ENCODE measurements around the gene INPP5B.
"Not testable (repeated sequence)": the region's sequence is repeated elsewhere in the genome, so short reads cannot be mapped to it uniquely, and the experiment has no call there.

Gene INPP5B

GRCh38 chr1:37946703-37947360, at the start of gene INPP5B:
Gene INPP5B (minus strand): TSS chr1:37947053. CDS start chr1:37946308, 745 bp downstream.
- Histone ChIP-seq H3K27ac (peak within 1 kb of the TSS; percentile 54 to 93 (median 80)), H3K4me3 (peak within 1 kb of the TSS; percentile 33 to 56 (median 46))

- Histone ChIP-seq H3K27ac (peak overlapping the region in 20 of 21 experiments; percentile 57 to 92 (median 84)), H3K4me3 (peak overlapping the region; percentile 34 to 55 (median 45))
Observed at GRCh38 chr1:37995751-37996345, 49.0 kb upstream of the INPP5B start.

- peak overlapping the region in 6 of 7 experiments; percentile 41 to 55 (median 48) for H3K4me3 ChIP-seq
- H3K27ac ChIP-seq, result peak overlapping the region in 19 of 21 experiments; percentile 12 to 92 (median 85)
Observed at GRCh38 chr1:37994886-37995566, 48.2 kb upstream of the INPP5B start.

GRCh38 chr1:37989361-37989930, 42.6 kb upstream of the INPP5B start:
- H3K27ac ChIP-seq, result peak overlapping the region in 20 of 21 experiments; percentile 11 to 90 (median 81)

GRCh38 chr1:37987679-37988078, 40.8 kb upstream of the INPP5B start:
- no peak overlapping the region for H3K27ac ChIP-seq
- H3K4me3 ChIP-seq, result no peak overlapping the region

More at GRCh38 chr1:37989361-37989930, 42.6 kb upstream of the INPP5B start:
- peak overlapping the region; percentile 60 to 95 (median 82) for H3K4me3 ChIP-seq

GRCh38 chr1:37983546-37983945, 36.7 kb upstream of the INPP5B start:
- H3K4me3 ChIP-seq, result no peak overlapping the region
- no peak overlapping the region for H3K27ac ChIP-seq

- Histone ChIP-seq H3K4me3 (no peak overlapping the region), H3K27ac (no peak overlapping the region)
Observed at GRCh38 chr1:37978541-37978940, 31.7 kb upstream of the INPP5B start.

GRCh38 chr1:37975083-37975482, 28.2 kb upstream of the INPP5B start:
- not testable (repeated sequence) for H3K4me3 ChIP-seq, H3K27ac ChIP-seq

- Histone ChIP-seq H3K4me3 (no peak overlapping the region), H3K27ac (no peak overlapping the region)
Observed at GRCh38 chr1:37974567-37974966, 27.7 kb upstream of the INPP5B start.

- H3K27ac ChIP-seq, H3K4me3 ChIP-seq: not testable (repeated sequence)
Observed at GRCh38 chr1:37973684-37974083, 26.8 kb upstream of the INPP5B start.

- no peak overlapping the region for H3K4me3 ChIP-seq
- H3K27ac ChIP-seq, result no peak overlapping the region
Observed at GRCh38 chr1:37965301-37965700, 18.4 kb upstream of the INPP5B start.

GRCh38 chr1:37964106-37964505, 17.3 kb upstream of the INPP5B start:
- not testable (repeated sequence) for H3K27ac ChIP-seq, H3K4me3 ChIP-seq

GRCh38 chr1:37958690-37959089, 11.8 kb upstream of the INPP5B start:
- Histone ChIP-seq H3K27ac (no peak overlapping the region), H3K4me3 (no peak overlapping the region)

GRCh38 chr1:37955685-37956084, 8.8 kb upstream of the INPP5B start:
- Histone ChIP-seq H3K27ac (no peak overlapping the region), H3K4me3 (no peak overlapping the region)

GRCh38 chr1:37954316-37954971, 7.6 kb upstream of the INPP5B start:
- no peak overlapping the region for H3K4me3 ChIP-seq
- no peak overlapping the region for H3K27ac ChIP-seq

- H3K27ac ChIP-seq, result no peak overlapping the region
Observed at GRCh38 chr1:37952738-37953137, 5.9 kb upstream of the INPP5B start.

GRCh38 chr1:37951783-37952624, 5.2 kb upstream of the INPP5B start:
- H3K27ac ChIP-seq, result no peak overlapping the region
- H3K4me3 ChIP-seq, result no peak overlapping the region

More at GRCh38 chr1:37952738-37953137, 5.9 kb upstream of the INPP5B start:
- H3K4me3 ChIP-seq, result no peak overlapping the region

- no peak overlapping the region for H3K4me3 ChIP-seq
- H3K27ac ChIP-seq, result no peak overlapping the region
Observed at GRCh38 chr1:37951041-37951782, 4.4 kb upstream of the INPP5B start.

Measured in skin epidermis (tissue), 12 donors.